ENCODE results near the gene COL8A1. TPM values are rescaled to one million over a fixed set of nuclear protein-coding genes. Genes with fewer than 3 reads are reported as not detected.

COL8A1 gene
- total RNA-seq, 2 donors from 2014 or later, result 0.42 to 1.9 TPM

- no peaks in the 10 kb centered on the region for H3K27me3 ChIP-seq
- H3K4me1 ChIP-seq, result no peaks in the 10 kb centered on the region
- TF ChIP-seq CTCF (IDR thresholded peaks at IDR 0.05), result no peak
- no peak overlapping the region for H3K27ac ChIP-seq
- intact Hi-C loops (cut with DNase I), result no loop called here
- H3K9ac ChIP-seq (ENCODE audit: low read depth in 2 of 2, low read length in 2 of 2), result no peak overlapping the region
- no peaks in the 10 kb centered on the region for H3K9me3 ChIP-seq
- DNase-seq, result no peak
- no peaks in the 10 kb centered on the region for H3K36me3 ChIP-seq
- H3K4me3 ChIP-seq, result no peak overlapping the region
Measured at GRCh38 chr3:99760629-99761028, 122.2 kb downstream of the COL8A1 start.

- Histone ChIP-seq H3K9ac (ENCODE audit: low read depth in 2 of 2, low read length in 2 of 2) (no peak overlapping the region), H3K9me3 (no peaks in the 10 kb centered on the region), H3K4me3 (no peak overlapping the region), H3K27me3 (no peaks in the 10 kb centered on the region), H3K4me1 (no peaks in the 10 kb centered on the region), H3K27ac (no peak overlapping the region), H3K36me3 (no peaks in the 10 kb centered on the region)
- DNase-seq, result no peak
- intact Hi-C loops (cut with DNase I), result no loop called here
- TF ChIP-seq CTCF (IDR thresholded peaks at IDR 0.05), result no peak
Measured at GRCh38 chr3:99761415-99762165, 123.2 kb downstream of the COL8A1 start.

- Histone ChIP-seq H3K27ac (no peak overlapping the region), H3K4me1 (no peaks in the 10 kb centered on the region), H3K27me3 (no peaks in the 10 kb centered on the region), H3K9me3 (no peaks in the 10 kb centered on the region), H3K9ac (ENCODE audit: low read depth in 2 of 2, low read length in 2 of 2) (no peak overlapping the region), H3K4me3 (no peak overlapping the region), H3K36me3 (no peaks in the 10 kb centered on the region)
- intact Hi-C loops (cut with DNase I), result no loop called here
- DNase-seq, result no peak
- no peak for TF ChIP-seq CTCF (IDR thresholded peaks at IDR 0.05)
Measured at GRCh38 chr3:99762901-99763300, 124.5 kb downstream of the COL8A1 start.

GRCh38 chr3:99764377-99764776, 126.0 kb downstream of the COL8A1 start:
- Histone ChIP-seq H3K4me3 (no peak overlapping the region), H3K9me3 (no peaks in the 10 kb centered on the region), H3K27ac (no peak overlapping the region), H3K36me3 (no peaks in the 10 kb centered on the region), H3K4me1 (no peaks in the 10 kb centered on the region), H3K27me3 (no peaks in the 10 kb centered on the region), H3K9ac (ENCODE audit: low read depth in 2 of 2, low read length in 2 of 2) (no peak overlapping the region)
- TF ChIP-seq CTCF (IDR thresholded peaks at IDR 0.05), result no peak
- DNase-seq, result no peak
- intact Hi-C loops (cut with DNase I), result no loop called here

GRCh38 chr3:99765042-99765942, 126.9 kb downstream of the COL8A1 start:
- intact Hi-C loops (cut with DNase I), result no loop called here
- TF ChIP-seq CTCF (IDR thresholded peaks at IDR 0.05), result no peak
- Histone ChIP-seq H3K27me3 (no peaks in the 10 kb centered on the region), H3K9me3 (no peaks in the 10 kb centered on the region), H3K27ac (no peak overlapping the region), H3K4me1 (no peaks in the 10 kb centered on the region), H3K36me3 (no peaks in the 10 kb centered on the region), H3K4me3 (no peak overlapping the region), H3K9ac (ENCODE audit: low read depth in 2 of 2, low read length in 2 of 2) (no peak overlapping the region)
- no peak for DNase-seq
